IMR-90 (cell line): ENCODE data around the gene ACP1.

ENCODE experiments used
- BHLHE40 ChIP-seq: fragments of 150-350 bp; IDR thresholded peaks from 2 replicates; pipeline ENCODE4 v1.6.1; 2016; ENCODE audit warnings: mild to moderate bottlenecking, low read depth, low read length
- CEBPB ChIP-seq: IDR thresholded peaks from 2 replicates; pipeline ENCODE4 v1.6.1; 2012; ENCODE audit warnings: low read depth, low read length, improper control_type of control experiment
- CHD1 ChIP-seq: IDR thresholded peaks from 2 replicates; pipeline ENCODE4 v1.6.1; 2012; ENCODE audit warnings: low read depth, low read length, improper control_type of control experiment
- CTCF ChIP-seq: conservative IDR thresholded peaks from 2 replicates; pipeline ENCODE4 v1.5.1; 2012; ENCODE audit warnings: mild to moderate bottlenecking, low read depth, low read length, improper control_type of control experiment
- ELK1 ChIP-seq: fragments of 150-350 bp; IDR thresholded peaks from 2 replicates; pipeline ENCODE4 v1.6.1; 2016; ENCODE audit warnings: low read depth, mild to moderate bottlenecking, low read length, moderate library complexity, borderline replicate concordance
- FOS ChIP-seq: fragments of 150-350 bp; IDR thresholded peaks from 2 replicates; pipeline ENCODE4 v1.6.1; 2016; ENCODE audit warnings: low read depth, low read length
- MAZ ChIP-seq: IDR thresholded peaks from 2 replicates; pipeline ENCODE4 v1.6.1; 2012; ENCODE audit warnings: low read depth, mild to moderate bottlenecking, low read length, improper control_type of control experiment, moderate library complexity, borderline replicate concordance
- POLR2A ChIP-seq: IDR thresholded peaks from 2 replicates; pipeline ENCODE4 v1.6.1; 2012; ENCODE audit warnings: mild to moderate bottlenecking, low read depth, low read length
- RAD21 ChIP-seq: IDR thresholded peaks from 2 replicates; pipeline ENCODE4 v1.6.1; 2012; ENCODE audit warnings: low read length, improper control_type of control experiment
- RCOR1 ChIP-seq: IDR thresholded peaks from 2 replicates; pipeline ENCODE4 v1.6.1; 2012; ENCODE audit warnings: mild to moderate bottlenecking, low read length, improper control_type of control experiment; ENCODE audit not compliant: insufficient replicate concordance
- RFX5 ChIP-seq: IDR thresholded peaks from 2 replicates; pipeline ENCODE4 v1.8.0; 2012; ENCODE audit warnings: low read depth, mild to moderate bottlenecking, low read length, moderate library complexity
- SMC3 ChIP-seq: fragments of 150-350 bp; IDR thresholded peaks from 2 replicates; pipeline ENCODE4 v1.6.1; 2016; ENCODE audit warnings: low read depth, mild to moderate bottlenecking, antibody characterized with exemption, low read length, moderate library complexity
- USF2 ChIP-seq: fragments of 150-350 bp; IDR thresholded peaks from 2 replicates; pipeline ENCODE4 v1.6.1; 2017; ENCODE audit warnings: mild to moderate bottlenecking, antibody characterized with exemption, low read length, low read depth

- TF ChIP-seq POLR2A = no peak
- no peak for TF ChIP-seq CTCF
- no peak for TF ChIP-seq RFX5
- no peak for TF ChIP-seq CEBPB
- TF ChIP-seq SMC3 = no peak
- TF ChIP-seq RCOR1 = no peak
- TF ChIP-seq ELK1 = no peak
- TF ChIP-seq CHD1 = no peak
- TF ChIP-seq BHLHE40 = no peak
- TF ChIP-seq USF2 = no peak
- no peak for TF ChIP-seq RAD21
- no peak for TF ChIP-seq MAZ
- no peak for TF ChIP-seq FOS
Measured at GRCh38 chr2:281381-281780, 16.6 kb downstream of the ACP1 start.
